NCI-H146 treated with DMSO at 0.1 percent for 48 hours (cell line): Measurements from ENCODE around the gene MALRD1.

ENCODE experiments used
- DNase-seq: peaks from one replicate; lab custom pipeline; 2025; ENCODE audit not compliant: unreplicated experiment; lab: John Stamatoyannopoulos, UW

The MALRD1 gene

DNA sequence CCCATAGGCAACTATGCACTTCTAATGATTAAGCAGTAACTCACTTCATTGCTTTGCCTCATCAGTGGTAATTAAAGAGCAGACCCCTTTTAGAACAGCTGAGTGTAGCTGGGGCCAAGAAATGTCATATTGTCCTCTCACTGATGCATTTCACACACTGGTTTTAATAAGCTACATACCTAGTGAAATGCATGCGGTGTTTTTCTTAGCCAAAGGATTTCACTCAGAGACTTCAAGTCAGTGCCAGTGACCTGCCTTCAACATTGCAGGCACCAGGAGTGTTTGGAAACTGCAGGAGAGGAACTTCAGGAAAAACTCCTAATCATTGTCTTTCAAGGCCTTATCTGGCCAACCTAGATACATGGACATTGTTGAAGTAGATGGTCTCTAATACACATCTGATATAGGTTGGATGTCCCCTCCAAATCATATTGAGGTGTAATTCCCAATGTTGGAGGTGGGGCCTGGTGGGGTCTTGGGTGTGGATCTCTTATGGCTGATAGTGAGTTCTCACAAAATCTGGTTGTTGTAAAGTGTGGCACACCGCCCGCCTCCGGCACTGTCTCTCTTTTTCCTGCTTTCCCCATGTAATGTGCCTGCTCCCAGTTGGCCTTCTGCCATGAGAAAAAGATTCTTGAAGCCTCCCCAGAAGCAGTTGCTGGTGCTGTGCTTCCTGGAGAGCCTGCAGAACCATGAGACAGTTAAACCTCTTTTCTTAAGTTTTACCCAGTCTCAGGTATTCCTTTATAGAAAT lies 515.0 kb downstream of the MALRD1 start:
- DNase-seq = no peak

DNA sequence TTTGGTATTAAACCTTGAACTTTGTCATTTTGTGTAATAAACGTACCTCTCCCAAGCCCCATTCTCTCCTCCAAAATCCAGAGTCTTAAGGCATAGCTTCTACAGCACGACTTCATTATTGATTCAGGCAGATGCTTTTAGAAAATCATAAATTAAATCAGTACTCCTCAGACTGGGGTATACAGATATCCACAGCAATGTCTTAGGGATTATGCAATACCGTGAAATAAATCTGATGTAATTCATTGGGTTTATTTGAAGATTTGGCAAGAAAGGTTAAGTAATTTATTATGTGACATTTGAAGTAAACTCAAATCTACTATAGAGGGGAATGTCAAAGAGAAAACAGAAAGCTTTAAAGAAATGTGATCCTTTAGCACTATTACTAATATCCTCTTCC lies 521.5 kb downstream of the MALRD1 start:
- no peak for DNase-seq

DNA sequence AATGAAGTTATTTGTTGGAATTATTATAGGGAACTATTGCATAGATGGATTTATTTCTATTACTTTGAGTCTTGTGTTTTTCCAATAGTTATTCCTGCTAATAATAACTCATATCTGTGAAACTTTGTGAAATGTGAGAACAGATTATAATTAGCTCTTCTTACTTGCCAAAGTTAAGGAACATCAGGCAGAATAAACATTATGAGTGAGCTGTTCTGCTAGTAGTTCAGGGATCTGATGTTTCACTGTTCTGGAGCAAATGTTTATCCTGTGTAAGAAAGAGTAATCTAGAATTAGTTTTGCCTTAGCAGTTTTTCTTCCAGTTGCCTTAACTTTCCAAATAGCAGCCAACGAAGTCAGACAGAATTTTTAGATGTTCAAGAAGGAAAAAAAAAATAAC lies 522.4 kb downstream of the MALRD1 start:
- DNase-seq = no peak

DNA sequence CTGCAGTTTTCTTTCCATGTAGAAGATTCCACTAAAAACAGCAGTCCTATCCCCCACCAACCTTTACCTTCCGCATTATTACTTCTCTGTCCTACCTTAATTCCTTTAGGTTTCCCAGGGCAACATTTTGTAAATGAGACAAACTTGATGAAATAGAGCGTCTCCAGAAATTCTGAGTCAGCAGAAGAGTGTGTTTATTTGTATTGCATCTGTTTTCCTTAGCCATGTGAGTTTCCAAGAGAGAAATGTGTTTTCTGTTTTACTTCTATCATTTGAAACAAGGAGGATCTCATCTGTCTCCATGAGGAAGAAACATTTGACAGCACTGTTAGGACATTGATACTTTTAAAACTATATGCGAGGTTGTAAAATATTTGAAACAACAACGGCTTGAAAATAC lies 523.5 kb downstream of the MALRD1 start:
- DNase-seq = no peak

DNA sequence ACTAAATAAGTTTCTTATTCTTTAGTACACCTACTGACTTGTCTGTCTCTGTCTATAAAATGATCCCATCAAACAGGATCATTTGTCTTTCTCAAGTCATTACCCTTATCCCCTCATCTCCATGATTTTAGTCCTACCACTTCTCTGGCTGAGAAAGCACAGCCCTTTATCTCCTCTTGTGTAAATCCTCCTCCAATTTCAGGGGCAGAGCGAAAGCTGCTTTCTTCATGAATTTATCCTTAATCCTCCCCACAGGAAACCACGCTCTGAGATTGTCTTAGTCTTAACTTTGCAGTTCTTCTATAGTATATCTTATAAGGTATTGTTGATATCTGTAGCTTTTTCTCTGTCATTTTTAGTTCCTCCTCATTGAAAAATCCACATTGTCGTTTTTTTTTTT lies 528.0 kb downstream of the MALRD1 start:
- DNase-seq = no peak

DNA sequence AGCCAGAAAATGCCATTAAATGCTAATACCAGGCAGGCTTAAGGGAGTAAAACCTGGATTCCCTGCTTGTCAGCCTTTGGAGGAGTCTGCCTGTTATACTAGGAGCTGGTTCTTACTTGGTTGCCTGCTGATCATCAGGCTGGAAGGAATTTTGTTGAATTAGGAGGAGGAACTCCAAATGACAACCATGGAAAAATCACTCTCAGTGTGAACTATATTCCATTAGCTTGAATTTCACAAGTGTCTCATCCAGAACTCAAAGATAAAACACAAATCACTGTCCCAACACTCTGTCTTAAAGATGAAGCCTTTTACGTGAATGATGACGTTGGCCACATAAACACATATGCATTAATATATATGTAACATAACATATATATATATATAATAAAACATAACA lies 528.8 kb downstream of the MALRD1 start:
- no peak for DNase-seq

DNA sequence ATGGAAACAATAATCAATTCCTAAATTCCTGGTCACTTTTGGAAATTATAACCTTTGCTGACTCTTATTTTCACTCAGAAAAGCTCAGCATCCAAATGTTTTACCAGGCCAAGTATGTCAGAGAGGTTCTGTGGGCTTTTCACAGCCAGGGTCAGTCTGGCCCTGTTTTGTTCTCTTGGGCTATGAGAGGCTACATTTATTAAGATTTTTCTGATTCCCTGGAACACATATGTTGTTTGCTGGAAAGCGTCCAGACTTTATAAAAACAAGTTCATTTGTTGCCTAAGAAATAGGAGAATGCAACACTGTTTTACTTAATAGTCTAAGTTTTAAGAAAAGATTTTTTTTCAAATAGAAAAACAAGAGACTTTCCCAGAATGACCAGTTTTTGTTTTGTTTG lies 529.2 kb downstream of the MALRD1 start:
- no peak for DNase-seq

DNA sequence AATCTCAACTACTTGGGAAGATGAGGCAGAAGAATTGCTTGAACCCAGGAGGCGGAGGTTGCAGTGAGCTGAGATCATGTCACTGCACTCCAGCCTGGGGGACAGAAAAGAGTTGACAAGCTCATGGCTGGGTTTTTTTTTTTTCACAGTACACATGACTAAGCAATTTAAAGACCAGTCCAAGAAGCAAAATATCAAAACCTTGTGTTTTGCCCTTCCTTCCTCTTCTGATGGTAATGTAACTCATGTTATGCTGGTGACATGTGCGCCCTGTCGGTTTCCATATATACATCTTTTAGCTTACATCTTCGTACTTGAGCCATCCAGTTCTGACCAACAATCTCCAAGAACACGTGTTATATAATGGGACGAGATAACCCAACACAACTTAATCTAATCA lies 530.0 kb downstream of the MALRD1 start:
- DNase-seq = no peak

DNA sequence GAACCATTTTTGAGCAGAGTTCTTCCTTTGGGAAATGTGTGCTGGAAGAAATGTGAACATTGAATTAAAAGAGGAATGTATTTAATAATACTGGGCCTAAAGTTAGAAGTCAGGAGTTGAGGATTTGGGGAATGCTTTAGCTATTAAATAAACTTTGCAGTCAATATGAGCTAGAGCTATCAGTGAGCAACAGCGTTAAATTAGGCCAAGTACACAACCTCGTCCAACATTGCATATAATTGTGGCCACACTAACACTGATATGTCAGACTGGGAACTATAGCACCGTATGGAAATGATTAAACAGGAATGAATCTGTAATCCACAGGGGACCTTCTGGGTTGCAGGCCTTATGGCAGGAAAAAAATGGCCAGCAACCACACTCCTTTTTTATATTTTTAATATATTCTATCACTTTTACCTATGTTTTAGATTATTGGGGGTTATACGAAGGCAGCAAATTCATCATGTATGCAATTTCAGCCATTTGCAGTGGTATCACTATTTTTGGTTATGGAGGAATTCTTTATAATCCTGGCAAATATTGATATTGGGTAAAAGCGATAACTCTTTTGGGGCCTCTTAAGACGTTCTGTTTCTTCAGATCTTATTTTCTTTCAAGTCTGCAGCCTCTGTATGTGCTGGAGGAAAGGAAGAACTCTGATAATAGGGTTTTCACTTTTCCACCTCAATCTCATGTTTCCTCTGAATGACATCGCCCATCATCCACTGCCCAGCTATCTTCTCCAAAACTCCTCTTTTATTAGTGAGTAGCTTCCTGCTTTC lies 531.4 kb downstream of the MALRD1 start:
- no peak for DNase-seq

DNA sequence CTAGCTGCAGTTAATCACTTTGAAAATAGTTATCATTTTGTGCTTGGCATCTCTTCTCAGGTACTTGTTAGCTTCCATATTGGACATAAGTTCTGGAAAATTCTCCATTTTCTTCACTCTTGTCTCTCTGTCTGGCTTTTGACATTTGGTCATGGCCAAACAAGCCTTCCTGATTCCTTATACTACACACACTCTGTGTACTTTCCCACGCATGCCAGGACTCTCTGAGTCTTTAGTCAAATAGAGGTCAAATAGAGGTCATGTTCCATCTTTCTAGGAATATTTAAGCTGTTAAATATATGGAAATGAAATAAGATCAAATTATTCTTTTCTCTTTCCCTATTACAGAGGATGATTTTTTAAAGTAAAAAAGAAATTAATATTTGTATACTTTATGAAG lies 532.1 kb downstream of the MALRD1 start:
- no peak for DNase-seq

DNA sequence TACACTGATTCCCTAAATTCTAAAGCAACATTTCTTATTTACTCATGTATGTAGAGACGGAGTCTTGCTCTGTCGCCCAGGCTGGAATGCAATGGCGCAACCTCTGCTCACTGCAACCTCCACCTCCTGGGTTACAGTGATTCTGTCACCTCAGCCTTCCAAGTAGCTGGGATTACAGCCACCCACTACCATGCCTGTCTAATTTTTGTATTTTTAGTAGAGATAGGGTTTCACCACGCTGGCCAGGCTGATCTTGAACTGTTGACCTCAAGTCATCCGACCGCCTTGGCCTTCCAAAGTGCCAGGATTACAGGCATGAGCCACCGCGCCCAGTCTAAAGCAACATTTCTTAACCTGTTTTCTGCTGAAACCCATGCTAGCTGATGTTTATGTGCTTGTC lies 540.0 kb downstream of the MALRD1 start:
- DNase-seq = no peak

DNA sequence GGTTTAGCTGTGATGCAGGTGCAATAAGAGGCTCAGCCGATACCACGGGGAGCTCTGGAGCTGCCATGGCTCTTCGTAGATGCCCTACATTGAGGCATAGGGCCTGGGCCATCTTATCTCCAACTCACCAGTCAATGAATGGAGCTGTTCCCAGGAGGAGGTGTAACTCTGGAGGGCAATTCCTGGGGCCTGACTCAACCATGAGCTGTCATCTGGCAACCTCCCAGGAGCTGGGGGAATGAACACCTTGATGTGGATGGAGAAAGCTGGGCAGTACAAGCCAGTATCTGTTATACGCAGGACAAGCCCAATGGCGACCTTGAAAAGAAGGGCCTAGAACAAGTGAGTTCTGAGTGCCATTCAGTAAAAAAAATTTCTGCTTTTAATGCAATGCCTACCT lies 543.7 kb downstream of the MALRD1 start:
- DNase-seq = no peak

DNA sequence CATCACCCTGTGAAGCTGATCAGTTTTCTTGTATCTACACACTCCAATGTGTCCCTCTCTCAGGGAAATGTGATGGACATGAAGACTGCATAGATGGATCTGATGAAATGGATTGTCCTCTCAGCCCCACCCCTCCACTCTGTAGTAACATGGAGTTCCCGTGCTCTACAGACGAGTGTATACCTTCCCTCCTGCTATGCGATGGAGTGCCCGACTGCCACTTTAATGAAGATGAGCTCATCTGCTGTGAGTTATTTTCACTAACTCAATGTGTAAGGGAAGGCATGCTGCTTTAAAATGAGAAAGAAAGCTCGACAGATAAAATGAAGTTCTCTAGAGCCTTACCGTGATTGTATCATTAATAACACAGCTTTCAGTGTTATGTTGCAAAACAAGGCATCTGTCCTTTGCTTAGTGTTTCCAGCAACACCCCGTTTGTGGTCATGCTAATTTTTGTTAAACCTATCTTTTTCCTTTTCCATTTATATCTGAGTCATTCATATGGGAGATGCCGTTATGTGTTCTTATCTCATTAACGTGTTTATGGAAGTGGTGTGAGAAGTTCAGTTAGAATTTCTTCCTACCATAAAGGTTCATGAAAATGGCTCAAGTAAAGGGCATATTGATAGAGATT lies 546.7 kb downstream of the MALRD1 start:
- DNase-seq = no peak

DNA sequence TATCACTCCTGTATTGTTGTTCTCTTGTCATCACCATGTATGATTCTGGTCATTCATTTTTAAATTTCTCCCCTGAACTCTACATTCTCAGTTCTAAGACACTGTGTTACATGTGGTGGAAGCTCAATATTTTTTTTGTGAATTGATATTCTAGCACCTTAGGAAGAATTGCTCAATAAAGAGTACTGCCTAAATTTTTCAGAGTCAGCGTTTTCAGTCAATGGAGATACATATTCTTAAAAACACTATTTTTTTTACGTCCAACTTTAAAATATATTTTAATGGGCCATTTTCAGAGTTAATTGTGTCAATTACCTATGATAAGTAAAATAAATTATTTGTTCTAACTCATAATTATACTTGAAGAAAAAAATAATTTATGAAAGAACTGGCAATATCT lies 557.2 kb downstream of the MALRD1 start:
- no peak for DNase-seq

DNA sequence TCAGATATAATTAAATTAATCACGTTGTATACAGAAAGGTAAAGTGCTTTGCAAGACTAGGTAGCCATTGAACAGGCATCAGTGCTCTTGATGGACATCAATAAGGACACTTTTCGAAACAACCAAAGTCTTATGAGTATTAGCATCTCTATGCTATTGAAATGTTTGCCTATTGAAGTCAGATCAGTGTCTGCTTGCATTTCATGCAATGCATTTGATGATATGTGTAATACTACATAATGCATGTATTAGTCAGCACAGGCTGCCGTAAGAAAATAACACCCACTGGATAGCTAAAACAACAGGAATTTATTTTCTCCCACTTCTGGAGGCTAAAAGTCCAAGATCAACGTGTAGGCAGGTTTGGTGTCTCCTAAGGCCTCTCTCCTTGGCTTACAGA lies 558.4 kb downstream of the MALRD1 start:
- no peak for DNase-seq

DNA sequence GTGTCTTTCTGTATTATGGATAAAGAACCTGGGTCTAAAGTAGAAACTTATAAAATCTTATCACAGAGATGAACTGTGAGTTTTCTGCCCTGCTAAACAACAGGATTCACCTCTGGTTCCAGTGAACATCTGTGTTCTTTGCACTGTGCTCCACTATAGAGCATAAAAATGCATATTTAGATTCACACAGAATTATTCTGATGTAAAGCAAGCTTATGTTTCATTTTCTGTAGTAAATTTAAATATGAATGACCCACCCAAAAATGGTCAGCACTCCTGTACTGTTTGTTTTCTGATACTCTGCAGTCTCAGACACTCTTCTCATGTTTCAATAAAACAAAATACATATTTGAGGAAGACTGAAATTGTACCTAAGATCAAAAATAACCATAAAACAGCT lies 563.2 kb downstream of the MALRD1 start:
- no peak for DNase-seq

DNA sequence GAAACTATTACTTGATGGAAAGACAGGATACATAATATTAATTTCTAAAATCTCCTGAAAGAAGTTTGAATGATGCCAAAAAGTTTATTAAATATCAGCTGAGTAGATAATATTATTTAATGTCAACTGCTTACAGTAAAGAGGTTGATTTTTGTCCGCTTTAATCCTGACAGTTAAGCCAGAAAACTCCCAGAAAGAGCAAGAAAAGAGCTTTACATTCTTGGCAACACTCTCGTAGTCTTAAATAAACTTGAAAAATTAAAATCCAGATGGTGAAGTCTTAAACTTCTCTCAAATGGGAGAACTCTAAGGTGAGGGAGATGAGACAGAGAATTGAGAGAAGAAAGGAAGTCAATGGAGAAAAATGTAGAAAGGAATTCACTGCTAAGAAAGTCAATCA lies 568.4 kb downstream of the MALRD1 start:
- DNase-seq = no peak

DNA sequence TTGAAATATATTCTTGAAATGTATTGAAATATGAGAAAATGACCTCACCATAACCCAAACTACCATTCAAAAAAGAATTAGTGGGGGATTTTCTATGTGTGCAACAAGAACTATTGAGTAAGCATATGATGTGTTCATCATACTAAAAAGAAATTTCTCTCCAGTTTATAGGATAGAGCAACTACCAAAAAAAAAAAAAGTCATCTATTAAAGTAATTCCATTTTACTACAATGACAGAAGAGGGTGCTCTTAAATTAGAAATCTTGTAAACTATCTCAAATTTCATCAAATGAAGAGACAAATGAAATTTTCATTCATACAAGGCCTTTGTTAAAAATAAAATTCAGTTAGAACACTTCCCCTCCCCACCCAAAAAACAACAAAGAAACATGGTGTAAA lies 572.2 kb downstream of the MALRD1 start:
- no peak for DNase-seq

DNA sequence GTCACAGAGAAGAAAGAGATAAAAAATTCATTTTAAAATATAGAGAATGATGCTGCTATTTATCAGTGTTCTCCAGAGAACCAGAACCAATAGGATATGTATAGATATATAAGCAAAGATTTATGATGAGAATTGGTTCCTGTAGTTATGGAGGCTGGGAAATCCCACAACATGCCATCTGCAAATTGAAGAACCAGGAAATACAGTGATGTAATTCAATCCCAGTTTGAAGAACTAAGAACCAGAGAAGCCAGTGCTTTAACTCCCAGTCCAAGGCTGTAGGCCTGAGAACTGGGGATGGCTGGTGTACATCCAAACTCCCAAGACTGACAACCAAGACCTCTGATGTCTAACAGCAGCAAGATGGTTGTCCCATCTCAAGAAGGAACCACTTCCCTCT lies 574.7 kb downstream of the MALRD1 start:
- no peak for DNase-seq

DNA sequence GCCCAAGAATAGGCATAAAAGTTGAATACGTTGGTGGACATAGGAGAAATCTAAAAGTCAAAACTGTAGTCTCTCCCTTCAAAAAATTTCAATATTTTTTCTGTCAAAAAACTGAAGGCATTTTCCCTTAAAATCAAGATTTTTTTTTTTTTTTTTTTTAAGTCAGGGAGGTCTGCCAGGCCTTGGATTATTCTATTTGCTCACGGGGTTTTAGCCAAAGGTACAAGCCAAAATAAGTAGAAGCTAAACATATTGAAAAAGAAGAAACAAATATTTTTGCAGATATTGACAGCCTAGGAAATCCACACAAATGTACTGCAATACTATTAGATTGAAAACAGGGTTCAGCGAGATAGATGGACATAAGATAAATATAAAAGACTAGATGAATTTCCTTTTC lies 577.6 kb downstream of the MALRD1 start:
- no peak for DNase-seq

DNA sequence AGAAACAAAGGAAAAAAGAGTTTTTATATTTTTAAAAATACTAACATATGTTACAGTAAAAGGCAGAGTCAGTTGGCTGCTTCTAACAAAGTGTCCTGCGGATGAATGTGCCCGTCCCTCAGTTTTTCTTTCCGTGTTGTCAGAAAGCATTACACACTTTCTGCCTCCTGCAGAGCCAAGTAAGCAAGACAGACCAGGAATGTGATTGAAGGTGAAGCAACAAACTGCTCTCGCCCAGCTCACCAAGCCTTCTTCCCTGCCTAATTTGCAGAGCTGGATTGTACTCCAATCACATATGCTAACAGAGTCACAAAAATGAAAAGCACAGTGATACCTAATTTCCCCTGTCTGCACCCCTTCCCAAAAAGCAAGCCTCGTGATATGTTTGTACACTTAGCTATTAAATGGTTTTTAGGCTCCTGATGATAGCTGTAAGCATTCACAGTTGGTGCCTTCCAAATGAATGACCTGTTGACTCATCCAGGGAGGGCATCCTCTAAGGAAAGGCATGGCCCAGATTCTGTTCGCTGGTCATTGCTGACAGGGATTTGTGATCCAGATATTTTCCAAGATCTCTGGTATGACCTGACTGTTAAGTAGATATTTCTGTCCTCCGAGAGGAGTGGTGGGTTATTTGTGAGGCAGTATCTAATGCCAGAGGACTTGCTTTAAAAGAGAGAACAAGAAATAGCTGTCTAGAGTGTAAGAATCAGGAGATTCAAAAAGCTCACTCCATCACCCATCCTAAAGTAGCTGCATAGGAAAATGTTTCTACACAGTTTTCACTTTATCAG lies 580.4 kb downstream of the MALRD1 start:
- no peak for DNase-seq
